ENCODE results near the gene TUBA1A.
"Not testable (repeated sequence)": the region's sequence is repeated elsewhere in the genome, so short reads cannot be mapped to it uniquely, and the experiment has no call there.

Gene TUBA1A

GRCh38 chr12:49206389-49206788 lies 17.5 kb upstream of the TUBA1A start:
- no peak for DNase-seq (ENCODE audit: low spot score)
- ChIA-PET POLR2A (ENCODE audit: low non-redundant PET) (no interaction called here), CTCF (no interaction called here)
- TF ChIP-seq CTCF (conservative IDR thresholded peaks at IDR 0.05; ENCODE audit: low read depth), result no peak
- H3K27ac ChIP-seq, result no peak overlapping the region

GRCh38 chr12:49201595-49202295 lies 12.9 kb upstream of the TUBA1A start:
- DNase-seq (ENCODE audit: low spot score), result no peak
- CTCF ChIA-PET, result interaction anchor here (0.6 kb wide), 1 partner anchor 834 kb away, joined by 3 read pairs; no protein-coding TSS in a partner anchor
- H3K27ac ChIP-seq, result peak overlapping the region; percentile 56
- POLR2A ChIA-PET (ENCODE audit: low non-redundant PET), result no interaction called here
- TF ChIP-seq CTCF (conservative IDR thresholded peaks at IDR 0.05; ENCODE audit: low read depth), result no peak

GRCh38 chr12:49200919-49201594 lies 12.2 kb upstream of the TUBA1A start:
- no peak overlapping the region for H3K27ac ChIP-seq
- DNase-seq (ENCODE audit: low spot score), result peak; percentile 55
- ChIA-PET POLR2A (ENCODE audit: low non-redundant PET) (no interaction called here), CTCF (no interaction called here)
- TF ChIP-seq CTCF (conservative IDR thresholded peaks at IDR 0.05; ENCODE audit: low read depth), result no peak

DNA sequence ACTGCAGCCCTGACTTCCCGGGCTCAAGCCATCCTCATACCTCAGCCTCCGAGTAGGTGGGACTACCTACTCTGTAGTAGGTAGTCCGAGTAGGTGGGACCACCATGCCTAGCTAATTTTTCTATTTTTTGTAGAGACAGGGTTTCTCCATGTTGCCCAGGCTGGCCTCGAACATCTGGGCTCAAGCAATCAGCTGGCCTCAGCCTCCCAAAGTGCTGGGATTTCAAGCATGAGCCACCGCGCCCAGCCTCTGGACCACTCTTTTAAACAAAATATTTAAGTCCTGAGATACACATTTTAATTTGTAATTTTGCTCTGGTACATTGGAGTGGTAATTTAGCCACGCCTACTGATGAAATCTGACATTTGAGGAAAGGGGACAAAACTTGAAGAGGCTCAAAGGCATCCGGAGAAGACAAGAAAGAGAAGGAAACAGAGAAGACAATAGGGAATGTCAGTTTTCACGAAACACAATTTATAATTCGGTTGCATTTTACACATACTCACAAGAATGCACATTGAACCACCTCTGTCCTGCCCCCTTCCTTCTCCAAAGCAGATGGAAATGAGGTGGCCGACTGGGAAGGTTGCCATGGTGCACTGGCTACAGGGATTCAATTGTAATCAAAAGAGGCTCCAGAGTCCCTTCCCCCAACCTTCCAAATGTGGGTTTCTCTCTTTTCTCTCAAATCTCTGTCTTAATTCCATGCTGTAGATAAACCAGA lies 9.7 kb upstream of the TUBA1A start:
- peak overlapping the region; percentile 71 for H3K27ac ChIP-seq
- POLR2A ChIA-PET (ENCODE audit: low non-redundant PET), result no interaction called here
- peak; percentile 57 for DNase-seq (ENCODE audit: low spot score)
- CTCF ChIA-PET, result interaction anchor here (0.6 kb wide), 1 partner anchor 90 kb away, joined by 4 read pairs; no protein-coding TSS in a partner anchor
- TF ChIP-seq CTCF (conservative IDR thresholded peaks at IDR 0.05; ENCODE audit: low read depth), result no peak

GRCh38 chr12:49197256-49197655 lies 8.4 kb upstream of the TUBA1A start:
- POLR2A ChIA-PET (ENCODE audit: low non-redundant PET), result no interaction called here
- no peak for DNase-seq (ENCODE audit: low spot score)
- CTCF ChIA-PET, result interaction anchor here (0.8 kb wide), 1 partner anchor 38 kb away, joined by 3 read pairs; no protein-coding TSS in a partner anchor
- no peak overlapping the region for H3K27ac ChIP-seq
- no peak for TF ChIP-seq CTCF (conservative IDR thresholded peaks at IDR 0.05; ENCODE audit: low read depth)

DNA sequence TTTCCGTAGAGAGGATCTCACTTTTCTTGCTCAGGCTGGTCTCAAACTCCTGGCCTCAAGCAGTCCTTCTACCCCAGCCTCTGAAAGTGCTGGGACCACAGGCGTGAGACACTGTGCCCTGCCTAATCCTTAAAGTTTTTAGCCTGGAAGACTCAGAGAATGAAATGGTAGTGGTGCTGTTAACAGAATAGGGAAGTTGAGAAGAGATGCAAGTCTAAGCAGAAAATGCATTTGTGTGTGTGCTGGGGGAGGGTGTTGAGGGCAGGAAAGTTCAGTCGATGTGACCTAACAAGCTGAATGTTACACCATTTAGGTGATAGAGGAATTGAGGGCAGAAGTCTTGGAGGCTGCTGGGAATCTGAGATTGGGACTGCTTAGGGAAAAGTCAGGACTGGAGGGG lies 6.9 kb upstream of the TUBA1A start:
- POLR2A ChIA-PET (ENCODE audit: low non-redundant PET), result no interaction called here
- no peak overlapping the region for H3K27ac ChIP-seq
- CTCF ChIA-PET, result no interaction called here
- DNase-seq (ENCODE audit: low spot score), result no peak
- TF ChIP-seq CTCF (conservative IDR thresholded peaks at IDR 0.05; ENCODE audit: low read depth), result no peak

DNA sequence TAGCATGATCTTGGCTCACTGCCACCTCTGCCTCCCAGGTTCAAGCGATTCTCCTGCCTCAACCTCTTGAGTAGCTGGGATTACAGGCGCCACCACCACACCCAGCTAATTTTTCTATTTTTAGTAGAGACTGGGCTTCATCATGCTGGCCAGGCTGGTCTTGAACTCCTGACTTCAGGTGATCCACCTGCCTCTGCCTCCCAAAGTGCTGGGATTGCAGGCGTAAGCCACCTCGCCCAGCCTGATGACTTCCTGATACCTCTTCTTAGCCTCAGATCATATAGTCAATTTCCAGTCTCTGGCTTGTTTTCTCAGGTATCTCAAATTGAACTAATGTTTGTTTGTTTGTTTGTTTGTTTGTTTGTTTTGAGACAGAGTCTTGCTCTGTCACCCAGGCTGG lies 4.9 kb upstream of the TUBA1A start:
- POLR2A ChIA-PET (ENCODE audit: low non-redundant PET), result interaction anchor here (1.0 kb wide), 1 partner anchor 38 kb away, joined by 3 read pairs; no protein-coding TSS in a partner anchor
- DNase-seq (ENCODE audit: low spot score); H3K27ac ChIP-seq: not testable (repeated sequence)
- CTCF ChIA-PET, result interaction anchor here (0.6 kb wide), 1 partner anchor 106 kb away, joined by 3 read pairs; no protein-coding TSS in a partner anchor

GRCh38 chr12:49191498-49191897 lies 2.6 kb upstream of the TUBA1A start:
- POLR2A ChIA-PET (ENCODE audit: low non-redundant PET); H3K27ac ChIP-seq; DNase-seq (ENCODE audit: low spot score): not testable (repeated sequence)
- CTCF ChIA-PET, result interaction anchor here (0.7 kb wide), 1 partner anchor 81 kb away, joined by 3 read pairs; no protein-coding TSS in a partner anchor
